GM10847 (cell line): ENCODE data around the gene SLC35E4.

ENCODE experiments used
- POLR2A ChIP-seq: IDR thresholded peaks from 2 replicates; pipeline ENCODE4 v1.6.1; 2011; ENCODE audit not compliant: insufficient read length; ENCODE audit errors: extremely low read depth

SLC35E4 gene

GRCh38 chr22:30667494-30668385 lies 32.2 kb downstream of the SLC35E4 start, which contains the start of gene DUSP18:
Gene DUSP18, minus strand, starts transcription at chr22:30667875. Its CDS starts 3,872 bp downstream, at chr22:30664003.
- TF ChIP-seq POLR2A: no peak

GRCh38 chr22:30668386-30668710 lies 32.8 kb downstream of the SLC35E4 start:
- TF ChIP-seq POLR2A: no peak

- no peak for TF ChIP-seq POLR2A
These were observed 35.5 kb downstream of the SLC35E4 start for GRCh38 chr22:30671071-30671470.

- no peak for TF ChIP-seq POLR2A
These were observed 37.6 kb downstream of the SLC35E4 start for GRCh38 chr22:30673136-30673535.

- no peak for TF ChIP-seq POLR2A
These were observed 38.9 kb downstream of the SLC35E4 start for GRCh38 chr22:30674482-30674881.

- no peak for TF ChIP-seq POLR2A
These were observed 39.9 kb downstream of the SLC35E4 start for GRCh38 chr22:30675436-30675835.

- no peak for TF ChIP-seq POLR2A
These were observed 45.6 kb downstream of the SLC35E4 start for GRCh38 chr22:30680991-30681770.

- TF ChIP-seq POLR2A: no peak
These were observed 46.2 kb downstream of the SLC35E4 start for GRCh38 chr22:30681831-30682230.

GRCh38 chr22:30685178-30685577 lies 49.6 kb downstream of the SLC35E4 start:
- no peak for TF ChIP-seq POLR2A

GRCh38 chr22:30687358-30687757 lies 51.8 kb downstream of the SLC35E4 start:
- TF ChIP-seq POLR2A: no peak

- TF ChIP-seq POLR2A: no peak
These were observed 54.0 kb downstream of the SLC35E4 start for GRCh38 chr22:30689622-30690021.

GRCh38 chr22:30691204-30691603 lies 55.6 kb downstream of the SLC35E4 start:
- TF ChIP-seq POLR2A: no peak

- no peak for TF ChIP-seq POLR2A
These were observed 58.6 kb downstream of the SLC35E4 start for GRCh38 chr22:30694171-30694639.

- TF ChIP-seq POLR2A: no peak
These were observed 59.2 kb downstream of the SLC35E4 start, which contains the start of gene OSBP2 for GRCh38 chr22:30694640-30695350. Gene OSBP2, plus strand, starts transcription at chr22:30694874. Its CDS starts 36 bp downstream, at chr22:30694910.

- TF ChIP-seq POLR2A: no peak
These were observed 59.8 kb downstream of the SLC35E4 start for GRCh38 chr22:30695351-30695851.
